GM19351 (cell line): ENCODE results near the gene DGLUCY.

Source experiments
- ATAC-seq: cut with Tn5 transposase; IDR thresholded peaks from one replicate; pipeline ENCODE4 v1.9.1; 2021; ENCODE audit warnings: mild to moderate bottlenecking, moderate library complexity; ENCODE audit not compliant: unreplicated experiment

DGLUCY gene

DNA sequence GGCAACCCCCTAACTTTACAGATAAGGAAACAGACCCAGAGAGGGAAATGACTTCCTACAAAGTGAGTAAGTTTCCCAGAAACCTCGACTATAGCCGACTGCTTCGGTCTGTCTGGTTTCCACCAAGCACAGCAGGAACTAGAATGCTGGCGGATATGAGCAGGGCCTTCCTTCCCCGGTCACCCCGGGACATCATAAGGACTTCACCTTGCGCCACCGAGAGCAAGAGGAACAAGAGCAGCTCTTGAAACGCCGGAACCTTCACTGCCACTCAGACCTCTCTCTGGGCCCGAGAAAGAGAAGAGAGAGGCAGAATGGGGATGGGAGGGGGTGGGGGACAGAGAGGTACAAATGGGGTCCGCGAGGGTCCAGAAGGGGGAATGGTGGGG, 160.0 kb downstream of the DGLUCY start:
- ATAC-seq, result no peak

DNA sequence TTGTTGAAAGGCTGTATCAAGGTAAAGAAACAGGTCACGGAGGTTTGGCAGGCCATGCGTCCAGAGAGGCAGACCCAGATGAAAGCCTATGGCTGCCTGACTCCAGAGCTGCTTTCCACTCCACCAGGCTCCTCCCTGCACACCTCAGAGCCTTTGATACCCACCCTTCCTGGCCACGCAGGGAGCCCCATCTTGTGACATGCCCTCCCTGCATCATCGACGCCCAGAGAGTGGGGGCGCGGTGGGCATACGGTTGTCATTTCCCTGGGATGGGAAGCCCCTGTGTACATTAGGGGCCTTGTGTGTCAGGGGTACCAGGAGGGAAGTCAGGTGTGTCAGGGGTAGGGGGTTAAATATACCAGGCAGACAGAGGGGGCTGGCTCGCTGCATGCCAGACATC, 160.9 kb downstream of the DGLUCY start:
- ATAC-seq, result no peak
